SIG-M5 (cell line): Measurements from ENCODE around the gene IL20.

Experiments
- DNase-seq: peaks from one replicate; lab custom pipeline; 2025; lab: John Stamatoyannopoulos, UW

IL20 gene

GRCh38 chr1:206880314-206880713 lies 14.9 kb downstream of the IL20 start:
- no peak for DNase-seq

- no peak for DNase-seq
These were observed 17.1 kb downstream of the IL20 start for GRCh38 chr1:206882555-206882954.

GRCh38 chr1:206883160-206883559 lies 17.7 kb downstream of the IL20 start:
- DNase-seq = no peak

- DNase-seq = no peak
These were observed 18.5 kb downstream of the IL20 start for GRCh38 chr1:206883876-206884275.

- DNase-seq = no peak
These were observed 20.1 kb downstream of the IL20 start for GRCh38 chr1:206885341-206886060.

- DNase-seq = no peak
These were observed 21.4 kb downstream of the IL20 start for GRCh38 chr1:206886831-206887230.

GRCh38 chr1:206887701-206888100 lies 22.3 kb downstream of the IL20 start:
- no peak for DNase-seq

GRCh38 chr1:206890125-206891060 lies 25.0 kb downstream of the IL20 start:
- DNase-seq = no peak

GRCh38 chr1:206891412-206891811 lies 26.0 kb downstream of the IL20 start:
- DNase-seq = no peak

- no peak for DNase-seq
These were observed 27.0 kb downstream of the IL20 start for GRCh38 chr1:206892351-206892984.

GRCh38 chr1:206893380-206893779 lies 28.0 kb downstream of the IL20 start:
- DNase-seq = no peak

GRCh38 chr1:206895325-206895724 lies 29.9 kb downstream of the IL20 start:
- DNase-seq = no peak

- no peak for DNase-seq
These were observed 30.4 kb downstream of the IL20 start for GRCh38 chr1:206895837-206896242.

GRCh38 chr1:206896261-206896660 lies 30.8 kb downstream of the IL20 start:
- DNase-seq = no peak

GRCh38 chr1:206897175-206897574 lies 31.8 kb downstream of the IL20 start, which contains the start of gene IL24:
TSS of gene IL24 (plus strand) at chr1:206897443. CDS start at chr1:206897833, 390 bp downstream.
- no peak for DNase-seq

- no peak for DNase-seq
These were observed 32.9 kb downstream of the IL20 start for GRCh38 chr1:206898089-206898914.

- DNase-seq = no peak
These were observed 33.5 kb downstream of the IL20 start for GRCh38 chr1:206898915-206899431.

- DNase-seq = no peak
These were observed 34.3 kb downstream of the IL20 start for GRCh38 chr1:206899717-206900116.

- no peak for DNase-seq
These were observed 34.7 kb downstream of the IL20 start for GRCh38 chr1:206900149-206900548.

- no peak for DNase-seq
These were observed 36.5 kb downstream of the IL20 start for GRCh38 chr1:206901944-206902343.

- no peak for DNase-seq
These were observed 37.3 kb downstream of the IL20 start for GRCh38 chr1:206902702-206903101.
